GM12892 (cell line): ENCODE measurements around the gene IPMK.

Experiments used
- POLR2A ChIP-seq: IDR thresholded peaks from 2 replicates; pipeline ENCODE4 v1.6.1; 2011; ENCODE audit warnings: low read depth, low read length, control low read depth
- POLR2AphosphoS5 ChIP-seq: IDR thresholded peaks from 2 replicates; pipeline ENCODE4 v1.6.1; 2011; ENCODE audit warnings: low read depth, low read length, control low read depth

DNA sequence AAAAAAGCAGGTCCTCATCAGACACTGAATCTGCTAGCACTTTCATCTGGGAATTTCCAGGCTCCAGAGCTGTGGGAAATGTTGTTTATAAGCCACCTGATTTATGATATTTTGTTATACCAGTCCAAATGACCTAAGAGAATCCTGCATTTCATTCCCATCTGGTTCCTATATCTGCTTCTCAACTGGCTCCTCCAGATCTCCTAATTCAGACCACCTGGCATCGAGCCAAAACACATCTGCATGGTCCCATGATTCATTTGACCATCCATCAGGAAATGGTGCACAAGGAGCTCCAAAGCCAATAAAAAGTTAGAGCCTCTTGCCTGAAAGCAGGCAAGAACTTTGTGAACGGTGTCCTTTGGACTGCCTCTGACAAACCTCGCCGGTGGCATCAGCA is 108.9 kb downstream of the IPMK start:
- no peak for TF ChIP-seq POLR2AphosphoS5
- no peak for TF ChIP-seq POLR2A
